Panc1 (cell line): Measurements from ENCODE around the gene IPO4.

Experiments used
- TF ChIP-seq, protein P1 (sequence below): fragments of 450-650 bp; IDR thresholded peaks from 2 replicates; pipeline ENCODE4 v1.5.1; 2017; ENCODE audit warnings: mild to moderate bottlenecking
- TF ChIP-seq, protein P2 (sequence below), 2 experiments: IDR thresholded peaks; 2 replicates each; pipeline ENCODE4 v1.6.1; 2011 to 2012; ENCODE audit warnings: low read depth in 2 of 2, control low read depth in 1 of 2, low read length in 1 of 2, mild to moderate bottlenecking in 1 of 2, moderate library complexity in 1 of 2; ENCODE audit not compliant: insufficient read depth in 1 of 2

GRCh38 chr14:24143511-24143910 lies 45.1 kb downstream of the IPO4 start:
- TF ChIP-seq, protein P1, sequence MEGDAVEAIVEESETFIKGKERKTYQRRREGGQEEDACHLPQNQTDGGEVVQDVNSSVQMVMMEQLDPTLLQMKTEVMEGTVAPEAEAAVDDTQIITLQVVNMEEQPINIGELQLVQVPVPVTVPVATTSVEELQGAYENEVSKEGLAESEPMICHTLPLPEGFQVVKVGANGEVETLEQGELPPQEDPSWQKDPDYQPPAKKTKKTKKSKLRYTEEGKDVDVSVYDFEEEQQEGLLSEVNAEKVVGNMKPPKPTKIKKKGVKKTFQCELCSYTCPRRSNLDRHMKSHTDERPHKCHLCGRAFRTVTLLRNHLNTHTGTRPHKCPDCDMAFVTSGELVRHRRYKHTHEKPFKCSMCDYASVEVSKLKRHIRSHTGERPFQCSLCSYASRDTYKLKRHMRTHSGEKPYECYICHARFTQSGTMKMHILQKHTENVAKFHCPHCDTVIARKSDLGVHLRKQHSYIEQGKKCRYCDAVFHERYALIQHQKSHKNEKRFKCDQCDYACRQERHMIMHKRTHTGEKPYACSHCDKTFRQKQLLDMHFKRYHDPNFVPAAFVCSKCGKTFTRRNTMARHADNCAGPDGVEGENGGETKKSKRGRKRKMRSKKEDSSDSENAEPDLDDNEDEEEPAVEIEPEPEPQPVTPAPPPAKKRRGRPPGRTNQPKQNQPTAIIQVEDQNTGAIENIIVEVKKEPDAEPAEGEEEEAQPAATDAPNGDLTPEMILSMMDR: no peak
- TF ChIP-seq, protein P2, sequence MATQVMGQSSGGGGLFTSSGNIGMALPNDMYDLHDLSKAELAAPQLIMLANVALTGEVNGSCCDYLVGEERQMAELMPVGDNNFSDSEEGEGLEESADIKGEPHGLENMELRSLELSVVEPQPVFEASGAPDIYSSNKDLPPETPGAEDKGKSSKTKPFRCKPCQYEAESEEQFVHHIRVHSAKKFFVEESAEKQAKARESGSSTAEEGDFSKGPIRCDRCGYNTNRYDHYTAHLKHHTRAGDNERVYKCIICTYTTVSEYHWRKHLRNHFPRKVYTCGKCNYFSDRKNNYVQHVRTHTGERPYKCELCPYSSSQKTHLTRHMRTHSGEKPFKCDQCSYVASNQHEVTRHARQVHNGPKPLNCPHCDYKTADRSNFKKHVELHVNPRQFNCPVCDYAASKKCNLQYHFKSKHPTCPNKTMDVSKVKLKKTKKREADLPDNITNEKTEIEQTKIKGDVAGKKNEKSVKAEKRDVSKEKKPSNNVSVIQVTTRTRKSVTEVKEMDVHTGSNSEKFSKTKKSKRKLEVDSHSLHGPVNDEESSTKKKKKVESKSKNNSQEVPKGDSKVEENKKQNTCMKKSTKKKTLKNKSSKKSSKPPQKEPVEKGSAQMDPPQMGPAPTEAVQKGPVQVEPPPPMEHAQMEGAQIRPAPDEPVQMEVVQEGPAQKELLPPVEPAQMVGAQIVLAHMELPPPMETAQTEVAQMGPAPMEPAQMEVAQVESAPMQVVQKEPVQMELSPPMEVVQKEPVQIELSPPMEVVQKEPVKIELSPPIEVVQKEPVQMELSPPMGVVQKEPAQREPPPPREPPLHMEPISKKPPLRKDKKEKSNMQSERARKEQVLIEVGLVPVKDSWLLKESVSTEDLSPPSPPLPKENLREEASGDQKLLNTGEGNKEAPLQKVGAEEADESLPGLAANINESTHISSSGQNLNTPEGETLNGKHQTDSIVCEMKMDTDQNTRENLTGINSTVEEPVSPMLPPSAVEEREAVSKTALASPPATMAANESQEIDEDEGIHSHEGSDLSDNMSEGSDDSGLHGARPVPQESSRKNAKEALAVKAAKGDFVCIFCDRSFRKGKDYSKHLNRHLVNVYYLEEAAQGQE (IDR thresholded peaks at IDR 0.05; ENCODE audit: insufficient read depth in 1 of 2, low read depth in 2 of 2, low read length in 1 of 2): no peak
